OCI-M2 (cell line): ENCODE results near the gene QPRT.
"Not testable (repeated sequence)": the region's sequence is repeated elsewhere in the genome, so short reads cannot be mapped to it uniquely, and the experiment has no call there.

Experiments used
- DNase-seq: peaks from one replicate; lab custom pipeline; 2025; ENCODE audit not compliant: unreplicated experiment; lab: John Stamatoyannopoulos, UW

QPRT gene

DNA sequence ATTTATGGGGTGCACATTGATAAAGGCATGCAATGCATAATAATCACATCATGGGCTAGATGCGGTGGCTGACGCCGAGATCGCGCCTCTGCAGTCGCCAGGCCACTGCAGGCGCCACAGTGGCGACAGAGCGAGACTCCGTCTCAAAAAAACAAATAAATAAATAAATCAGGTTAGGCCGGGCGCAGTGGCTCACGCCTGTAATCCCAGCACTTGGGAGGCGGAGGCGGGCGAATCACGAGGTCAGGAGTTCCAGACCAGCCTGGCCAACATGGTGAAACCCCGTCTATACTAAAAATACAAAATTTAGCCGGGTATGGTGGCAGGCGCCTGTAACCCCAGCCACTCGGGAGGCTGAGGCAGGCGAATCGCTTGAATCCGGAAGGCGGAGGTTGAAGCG lies 13.6 kb downstream of the QPRT start:
- not testable (repeated sequence) for DNase-seq

DNA sequence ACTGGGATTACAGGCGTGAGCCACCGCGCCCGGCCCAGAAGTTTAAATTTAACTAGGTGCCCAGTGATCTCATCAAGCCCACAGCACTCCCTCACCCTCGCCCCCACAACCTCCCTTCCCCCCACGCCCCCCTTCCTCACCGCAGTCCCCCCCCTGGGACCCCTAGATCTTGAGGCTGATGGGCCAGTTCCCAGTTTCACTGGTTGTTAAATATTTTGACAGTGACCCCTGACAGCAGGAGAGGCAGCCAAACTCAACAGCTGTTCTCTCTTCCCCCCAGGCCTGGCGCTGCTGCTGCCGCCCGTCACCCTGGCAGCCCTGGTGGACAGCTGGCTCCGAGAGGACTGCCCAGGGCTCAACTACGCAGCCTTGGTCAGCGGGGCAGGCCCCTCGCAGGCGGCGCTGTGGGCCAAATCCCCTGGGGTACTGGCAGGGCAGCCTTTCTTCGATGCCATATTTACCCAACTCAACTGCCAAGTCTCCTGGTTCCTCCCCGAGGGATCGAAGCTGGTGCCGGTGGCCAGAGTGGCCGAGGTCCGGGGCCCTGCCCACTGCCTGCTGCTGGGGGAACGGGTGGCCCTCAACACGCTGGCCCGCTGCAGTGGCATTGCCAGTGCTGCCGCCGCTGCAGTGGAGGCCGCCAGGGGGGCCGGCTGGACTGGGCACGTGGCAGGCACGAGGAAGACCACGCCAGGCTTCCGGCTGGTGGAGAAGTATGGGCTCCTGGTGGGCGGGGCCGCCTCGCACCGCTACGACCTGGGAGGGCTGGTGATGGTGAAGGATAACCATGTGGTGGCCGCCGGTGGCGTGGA lies 15.6 kb downstream of the QPRT start:
- no peak for DNase-seq

DNA sequence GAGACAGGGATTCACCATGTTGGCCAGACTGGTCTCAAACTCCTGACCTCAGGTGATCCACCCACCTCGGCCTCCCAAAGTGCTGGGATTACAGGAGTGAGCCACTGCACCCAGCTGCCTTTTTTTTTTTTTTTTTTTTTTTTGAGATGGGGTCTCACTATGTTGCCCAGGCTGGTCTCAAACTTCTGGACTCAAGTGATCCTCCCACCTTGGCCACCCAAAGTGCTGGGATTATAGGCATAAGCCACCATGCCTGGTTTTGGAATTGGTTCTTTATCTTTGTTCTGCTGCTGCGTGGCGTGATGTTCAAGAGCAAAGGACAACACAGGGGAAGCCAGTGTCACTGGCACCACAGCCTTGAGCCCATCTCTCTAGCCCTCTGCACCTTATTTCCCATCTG lies 16.7 kb downstream of the QPRT start:
- not testable (repeated sequence) for DNase-seq

DNA sequence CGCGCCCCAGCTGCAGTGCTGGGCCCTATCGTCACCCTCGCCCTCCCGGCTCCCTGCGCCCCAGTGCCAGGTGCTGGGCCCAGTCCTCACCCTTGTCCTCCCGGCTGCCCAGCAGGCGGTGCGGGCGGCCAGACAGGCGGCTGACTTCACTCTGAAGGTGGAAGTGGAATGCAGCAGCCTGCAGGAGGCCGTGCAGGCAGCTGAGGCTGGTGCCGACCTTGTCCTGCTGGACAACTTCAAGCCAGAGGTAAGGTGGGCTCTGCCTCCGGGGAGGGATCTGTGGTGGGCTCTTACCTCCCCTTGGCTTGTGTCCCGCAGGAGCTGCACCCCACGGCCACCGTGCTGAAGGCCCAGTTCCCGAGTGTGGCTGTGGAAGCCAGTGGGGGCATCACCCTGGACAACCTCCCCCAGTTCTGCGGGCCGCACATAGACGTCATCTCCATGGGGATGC lies 17.9 kb downstream of the QPRT start:
- DNase-seq = no peak

DNA sequence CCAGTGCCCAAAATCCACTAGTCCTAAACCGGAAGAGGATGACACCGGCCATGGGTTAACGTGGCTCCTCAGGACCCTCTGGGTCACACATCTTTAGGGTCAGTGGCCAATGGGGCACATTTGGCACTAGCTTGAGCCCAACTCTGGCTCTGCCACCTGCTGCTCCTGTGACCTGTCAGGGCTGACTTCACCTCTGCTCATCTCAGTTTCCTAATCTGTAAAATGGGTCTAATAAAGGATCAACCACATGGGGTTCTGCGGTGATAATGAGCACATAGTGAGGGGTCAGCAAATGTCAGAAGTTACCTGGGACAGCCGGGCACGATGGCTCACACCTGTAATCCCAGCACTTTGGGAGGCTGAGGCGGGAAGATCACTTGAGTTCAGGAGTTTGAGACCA lies 18.4 kb downstream of the QPRT start:
- no peak for DNase-seq

DNA sequence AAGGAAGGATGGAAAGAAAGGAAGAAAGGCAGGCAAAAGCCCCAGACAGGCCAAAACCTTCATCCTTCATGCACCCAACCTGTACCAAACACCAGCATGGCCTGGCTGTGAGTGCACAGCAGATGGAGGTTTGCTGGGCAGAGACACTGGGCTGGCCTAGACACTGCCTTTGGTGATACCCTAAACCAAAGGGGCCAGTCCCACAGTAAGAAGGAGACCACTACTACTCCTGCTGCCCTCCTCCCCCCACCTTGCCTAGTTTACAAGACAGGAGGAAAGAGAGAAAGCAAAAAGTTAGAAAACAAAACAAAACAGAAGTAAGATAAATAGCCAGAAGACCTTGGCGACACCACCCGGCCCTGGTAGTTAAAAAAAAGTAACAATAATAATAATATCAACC lies 19.1 kb downstream of the QPRT start:
- DNase-seq = no peak

DNA sequence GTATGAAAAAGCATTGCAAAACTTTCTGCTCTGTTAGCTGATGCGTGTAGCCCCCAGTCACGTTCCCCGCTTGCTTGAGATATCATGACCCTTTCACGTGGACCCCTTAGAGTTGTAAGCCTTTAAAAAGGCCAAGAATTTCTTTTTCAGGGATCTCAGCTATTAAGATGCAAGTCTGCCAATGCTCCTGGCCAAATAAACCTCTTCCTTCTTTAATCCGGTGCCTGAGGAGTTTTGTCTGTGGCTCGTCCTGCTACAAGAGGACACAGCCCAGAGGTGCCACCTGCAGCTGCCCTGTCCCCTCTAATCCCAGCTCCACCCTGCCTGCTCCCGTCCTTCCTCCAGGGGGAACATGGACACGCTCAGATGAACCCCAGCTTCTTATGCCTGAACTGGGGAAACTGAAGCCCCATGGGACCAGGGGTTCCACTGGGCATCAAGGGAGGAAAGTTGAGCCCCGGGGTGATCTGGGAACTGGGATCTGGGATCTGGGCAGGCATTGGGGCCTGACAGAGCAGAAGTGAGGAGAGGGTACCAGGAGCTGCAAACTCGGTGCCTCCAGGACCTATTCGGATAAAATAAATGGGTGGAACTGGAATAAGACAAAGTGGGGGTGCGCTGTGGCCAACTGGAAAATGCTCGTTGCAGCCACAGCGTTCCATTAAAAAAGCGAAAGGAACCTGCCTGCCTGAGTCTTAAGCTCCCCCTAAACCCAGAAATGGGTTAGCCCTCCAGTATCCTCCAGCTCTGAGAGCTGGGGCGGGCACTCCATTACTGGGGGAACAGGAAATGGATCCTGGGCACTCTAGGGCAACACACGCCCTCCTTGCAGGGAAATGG lies 19.7 kb downstream of the QPRT start:
- no peak for DNase-seq

DNA sequence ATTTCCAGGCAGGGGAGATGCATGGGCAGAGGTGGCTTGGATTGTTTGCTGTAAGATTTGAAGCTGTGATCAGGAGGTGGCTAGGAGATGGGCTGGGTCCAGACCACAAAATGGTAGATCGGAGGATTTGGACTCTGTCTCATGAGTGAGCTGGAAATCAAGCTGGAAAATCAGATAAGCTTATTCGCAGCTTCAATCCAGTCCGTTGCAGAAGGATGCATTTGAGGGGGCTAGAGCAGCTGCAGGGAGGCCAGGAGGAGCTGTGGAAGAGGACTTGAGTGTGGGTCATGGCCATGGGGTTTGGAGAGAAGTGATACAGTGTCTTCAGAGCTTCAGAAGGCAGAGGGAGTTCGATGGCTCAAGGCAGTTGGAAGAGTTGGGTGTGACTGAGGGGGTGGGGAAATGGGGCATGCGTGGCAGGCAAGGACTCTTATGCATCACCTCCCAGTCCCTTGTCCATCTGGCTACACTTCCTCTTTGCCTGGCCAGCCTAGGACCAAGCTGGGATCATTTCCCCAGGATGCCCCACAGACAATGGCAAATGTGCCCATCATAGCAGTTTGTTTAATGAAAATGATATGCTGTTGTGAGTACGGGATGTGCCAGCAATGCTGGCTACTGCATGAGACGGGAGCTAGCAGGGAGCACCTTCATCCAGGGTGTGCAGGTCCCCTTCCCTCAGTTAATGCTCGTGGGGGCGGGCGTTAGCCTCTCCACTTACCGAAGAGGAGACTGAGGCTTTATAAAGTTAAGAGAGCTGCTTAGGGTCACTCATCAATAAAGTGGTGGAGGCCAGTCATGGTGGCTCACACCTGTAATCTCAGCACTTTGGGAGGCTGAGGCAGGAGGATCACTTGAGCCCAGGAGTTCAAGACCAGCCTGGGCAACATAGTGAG lies 20.6 kb downstream of the QPRT start:
- DNase-seq = no peak

DNA sequence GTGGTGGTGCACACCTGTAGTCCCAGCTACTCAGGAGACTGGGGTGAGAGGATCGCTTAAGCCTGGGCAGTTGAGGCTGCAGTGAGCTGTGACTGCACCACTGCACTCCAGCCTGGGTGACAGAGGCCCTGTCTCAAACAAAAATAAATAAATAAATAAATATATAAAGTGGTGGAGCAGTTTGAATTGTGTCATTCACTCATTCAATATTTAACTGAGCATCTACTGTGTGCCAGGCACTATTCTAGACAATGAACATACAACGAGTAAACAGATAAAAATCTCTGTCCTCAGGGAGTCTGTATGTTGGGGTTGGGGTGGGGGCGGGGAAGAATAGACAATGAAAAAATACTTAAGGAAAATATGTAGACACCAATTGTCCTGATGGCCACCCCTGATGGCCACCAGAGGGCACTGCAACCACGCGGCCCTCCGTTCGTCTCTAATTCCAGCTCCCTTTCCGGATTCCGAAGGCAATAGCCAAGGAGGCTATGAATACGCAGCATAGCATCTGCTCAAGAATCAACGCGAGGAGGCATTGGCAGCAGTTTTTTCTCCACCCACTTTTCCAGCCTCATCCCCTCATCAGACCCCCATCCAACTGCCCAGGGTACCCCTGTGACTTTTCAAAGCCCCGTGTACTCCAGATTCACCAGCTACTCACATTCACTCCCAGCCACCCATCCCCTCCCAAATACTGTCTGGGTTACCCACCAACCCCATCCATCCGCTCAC lies 21.4 kb downstream of the QPRT start:
- no peak for DNase-seq

DNA sequence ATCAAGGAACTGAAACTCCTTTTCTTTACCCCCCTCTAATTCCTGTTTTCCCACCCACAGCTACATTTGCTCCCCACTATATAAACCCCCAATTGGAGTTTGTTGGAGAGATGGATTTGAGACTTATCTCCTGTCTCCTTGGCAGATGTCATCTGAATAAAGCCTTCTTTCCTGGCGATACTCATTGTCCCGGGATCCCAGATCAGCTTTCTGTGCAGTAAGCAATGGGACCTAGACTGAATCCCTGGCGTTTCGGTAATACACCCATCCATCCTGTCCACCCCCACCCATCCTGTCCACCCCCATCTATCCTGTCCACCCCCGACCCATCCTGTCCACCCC lies 22.2 kb downstream of the QPRT start:
- no peak for DNase-seq

DNA sequence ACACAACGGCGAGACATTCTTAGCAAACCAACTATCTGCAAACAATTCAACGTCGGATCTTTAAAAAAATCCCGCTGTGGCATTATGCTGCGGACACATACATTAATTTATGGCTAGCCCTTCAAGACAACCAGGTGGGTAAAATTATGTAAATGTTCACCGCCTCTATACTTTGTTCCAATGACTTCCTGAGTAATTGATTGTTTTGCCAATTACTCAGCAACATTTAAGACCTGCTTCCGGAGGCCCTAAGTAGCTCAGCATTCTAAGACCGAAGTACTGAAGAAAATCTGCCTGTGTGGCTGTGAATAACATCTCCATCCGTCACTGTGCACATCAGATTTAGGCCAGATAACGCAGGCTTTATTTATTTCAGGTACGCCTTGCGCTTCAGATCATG lies 23.3 kb downstream of the QPRT start:
- no peak for DNase-seq

DNA sequence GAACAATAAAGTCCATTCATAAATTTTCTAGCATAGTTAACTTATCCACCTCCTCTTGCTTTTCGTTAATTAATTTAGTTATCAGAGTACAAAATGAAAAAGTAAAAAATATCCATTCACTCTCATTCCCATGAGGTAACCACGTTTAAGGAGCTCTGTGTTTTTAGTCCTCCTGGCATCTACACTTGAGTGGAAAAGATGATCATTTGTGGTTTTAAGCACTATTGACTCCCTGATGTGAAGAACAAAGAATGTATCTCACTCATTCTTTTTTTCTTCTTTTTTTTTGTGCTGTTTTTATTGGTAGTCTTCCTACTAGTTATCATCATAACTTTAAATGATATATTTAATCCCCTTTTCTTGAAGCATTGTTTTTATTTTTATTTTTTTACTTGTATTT lies 26.1 kb downstream of the QPRT start:
- DNase-seq = no peak

DNA sequence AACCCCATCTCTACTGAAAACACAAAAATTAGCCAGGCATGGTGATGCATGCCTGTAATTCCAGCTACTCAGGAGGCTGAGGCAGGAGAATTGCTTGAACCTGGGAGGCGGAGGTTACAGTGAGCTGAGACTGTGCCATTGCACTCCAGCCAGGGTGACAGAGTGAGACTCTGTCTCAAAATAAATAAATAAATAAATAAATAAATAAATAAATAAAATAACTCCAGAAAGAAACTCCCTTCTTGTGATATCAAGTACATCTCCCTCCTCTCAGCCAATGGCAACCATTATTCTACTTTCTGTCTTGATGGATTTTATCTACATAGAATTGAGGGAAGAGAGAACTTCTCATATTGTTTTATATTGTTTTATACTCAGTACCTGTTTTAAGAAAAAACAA lies 28.2 kb downstream of the QPRT start:
- not testable (repeated sequence) for DNase-seq

DNA sequence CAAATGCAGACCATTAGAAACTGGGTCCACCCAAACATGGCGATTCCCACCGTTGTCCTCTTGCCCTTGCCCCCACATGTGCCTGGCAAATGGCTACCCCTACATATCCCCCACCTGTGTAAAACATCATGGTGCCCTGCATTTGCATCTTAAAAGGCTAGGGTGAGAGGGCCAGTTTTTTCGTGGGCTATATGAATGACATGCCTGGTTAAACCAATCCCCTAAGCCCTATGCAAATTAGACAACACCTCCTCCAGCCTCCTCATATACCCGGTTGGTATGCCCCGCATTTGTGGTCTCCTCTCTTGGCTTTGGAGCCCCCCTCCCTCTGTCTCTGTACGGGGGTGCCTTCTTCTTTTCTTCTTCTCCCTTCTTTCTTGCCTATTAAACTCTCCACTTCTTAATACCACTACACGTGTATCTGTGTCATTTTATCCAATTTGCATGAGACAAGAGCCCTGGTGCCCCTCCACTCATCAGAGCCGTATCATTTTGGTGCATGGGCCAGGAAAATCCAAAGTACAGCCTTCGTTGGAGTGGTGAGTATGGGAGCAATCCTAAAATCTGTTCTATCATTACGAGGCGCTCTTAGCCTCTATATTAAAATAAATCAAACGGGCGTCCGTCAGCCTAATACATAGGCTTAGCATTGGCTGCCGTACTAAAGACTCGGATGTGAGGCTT lies 30.1 kb downstream of the QPRT start:
- no peak for DNase-seq

DNA sequence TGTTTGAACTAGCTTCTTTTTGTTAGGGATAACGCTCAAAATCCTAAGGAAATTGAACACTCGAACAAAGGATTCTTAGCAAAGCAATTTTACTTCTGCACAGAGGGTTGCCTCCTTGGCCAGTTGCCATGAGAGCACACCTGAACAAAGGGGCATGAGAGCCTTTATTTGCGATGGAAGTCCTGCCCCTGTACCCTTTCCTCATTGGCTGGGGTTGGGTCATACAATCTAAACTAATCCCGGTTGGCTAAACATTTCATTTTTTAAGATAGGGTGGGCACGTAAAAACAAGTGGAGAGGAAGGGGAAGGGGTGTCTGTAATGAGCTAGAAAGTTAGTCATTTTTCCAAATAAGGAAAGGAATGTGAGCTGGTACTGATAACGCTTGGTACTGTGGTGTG lies 30.7 kb downstream of the QPRT start:
- DNase-seq = not testable (repeated sequence)

DNA sequence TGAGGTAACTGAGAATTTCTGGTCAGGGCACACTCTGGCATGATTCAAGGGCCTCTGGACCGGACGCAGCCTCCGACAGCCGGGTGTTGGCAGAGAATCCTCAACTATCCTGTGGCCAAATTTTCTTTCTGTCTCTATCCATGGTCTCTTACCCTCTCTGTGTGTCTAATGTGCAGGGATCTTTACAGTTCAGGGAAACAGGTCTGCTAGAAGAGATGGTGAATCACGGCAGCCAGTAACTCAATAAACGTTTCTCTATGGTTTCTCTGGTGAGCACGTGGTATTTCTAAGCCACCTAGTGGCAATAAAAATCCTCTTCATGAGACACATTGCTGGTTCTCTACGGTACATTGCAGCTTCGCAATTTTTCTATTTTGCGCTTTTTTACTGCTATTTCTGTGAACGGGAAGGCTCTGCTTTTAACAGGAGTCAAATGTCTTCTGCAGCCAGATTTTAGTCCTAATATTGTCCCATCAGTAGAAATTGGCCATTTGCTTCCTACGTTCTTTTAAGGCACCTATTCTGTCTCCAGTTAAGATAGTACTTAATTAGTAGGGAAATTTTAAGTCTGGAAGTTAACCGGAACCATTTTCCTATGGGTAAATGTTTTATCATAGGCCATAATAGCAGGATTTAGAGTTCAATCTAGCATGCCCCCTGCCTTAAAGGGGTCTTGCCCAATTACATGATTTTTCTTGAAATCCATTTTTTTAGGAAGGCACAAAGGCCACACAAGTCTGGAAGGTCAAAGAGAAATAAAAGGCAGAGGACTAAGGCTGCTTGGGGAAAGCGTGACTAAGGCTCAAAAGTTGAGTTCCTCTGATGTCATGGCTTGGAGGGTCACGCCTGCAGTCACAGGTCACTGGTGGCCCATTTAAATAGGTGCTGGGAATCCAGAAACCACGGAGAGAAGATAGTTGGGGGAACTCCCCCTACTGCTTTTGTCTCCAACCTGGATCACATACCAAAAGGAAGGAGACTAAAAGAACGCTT lies 31.5 kb downstream of the QPRT start:
- DNase-seq = no peak

DNA sequence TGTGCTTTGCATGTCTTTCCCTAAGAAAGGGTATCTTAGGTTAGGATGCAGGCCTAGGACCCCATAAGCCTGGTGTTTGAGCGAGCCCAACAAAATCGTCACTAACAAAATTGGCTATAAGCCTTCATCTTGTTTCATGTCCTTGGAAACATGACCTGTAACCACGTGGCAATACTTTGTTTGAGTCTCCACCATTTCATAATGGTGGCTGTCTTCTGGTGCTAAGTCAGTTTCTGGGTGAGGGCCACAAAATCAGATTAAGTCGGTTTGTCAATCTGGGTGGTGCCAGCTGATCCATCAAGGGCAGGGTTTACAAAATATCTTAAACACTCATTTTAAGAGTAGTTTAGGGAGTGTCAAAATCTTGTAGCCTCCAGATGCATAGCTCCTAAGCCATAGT lies 33.8 kb downstream of the QPRT start:
- DNase-seq = no peak

DNA sequence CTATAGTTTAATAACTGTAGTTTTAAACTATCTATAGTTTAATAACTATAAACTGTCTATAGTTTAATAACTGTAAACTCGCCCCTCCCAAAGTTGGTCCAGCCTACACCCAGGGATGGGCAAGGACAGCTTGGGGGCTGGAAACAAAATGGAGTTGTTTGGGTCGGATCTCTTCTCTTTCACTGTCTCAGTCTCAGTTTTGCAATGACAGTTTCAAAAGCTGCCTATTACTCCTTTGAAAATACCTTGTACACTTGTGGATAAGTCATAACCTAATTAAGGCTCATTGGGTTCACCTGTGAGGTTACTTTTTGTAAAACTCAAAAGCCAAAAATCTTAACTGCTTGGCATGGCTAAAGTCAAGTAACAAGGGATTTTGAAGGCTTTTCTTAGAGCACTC lies 35.4 kb downstream of the QPRT start:
- DNase-seq = no peak

DNA sequence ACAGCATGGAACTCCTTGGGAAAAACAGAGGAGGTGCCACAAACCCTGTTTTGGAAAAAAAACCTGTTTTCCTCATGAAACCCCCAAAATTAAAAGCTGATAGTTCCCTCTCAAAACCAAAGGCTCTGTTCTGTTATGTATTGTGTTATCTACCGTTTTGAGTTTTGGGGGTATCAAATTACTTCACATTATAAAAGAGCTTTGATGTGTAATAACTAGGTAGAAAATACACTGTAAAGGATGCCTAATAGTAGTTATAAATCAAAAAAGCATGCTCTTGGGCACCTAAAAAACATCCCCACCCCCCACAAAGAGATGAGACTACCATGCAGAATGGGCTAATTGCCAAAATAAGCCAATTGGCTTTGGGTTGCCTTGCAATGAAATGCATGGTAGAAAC lies 36.0 kb downstream of the QPRT start:
- DNase-seq = no peak
